ENCODE measurements around the gene TUBB.

TUBB gene

DNA sequence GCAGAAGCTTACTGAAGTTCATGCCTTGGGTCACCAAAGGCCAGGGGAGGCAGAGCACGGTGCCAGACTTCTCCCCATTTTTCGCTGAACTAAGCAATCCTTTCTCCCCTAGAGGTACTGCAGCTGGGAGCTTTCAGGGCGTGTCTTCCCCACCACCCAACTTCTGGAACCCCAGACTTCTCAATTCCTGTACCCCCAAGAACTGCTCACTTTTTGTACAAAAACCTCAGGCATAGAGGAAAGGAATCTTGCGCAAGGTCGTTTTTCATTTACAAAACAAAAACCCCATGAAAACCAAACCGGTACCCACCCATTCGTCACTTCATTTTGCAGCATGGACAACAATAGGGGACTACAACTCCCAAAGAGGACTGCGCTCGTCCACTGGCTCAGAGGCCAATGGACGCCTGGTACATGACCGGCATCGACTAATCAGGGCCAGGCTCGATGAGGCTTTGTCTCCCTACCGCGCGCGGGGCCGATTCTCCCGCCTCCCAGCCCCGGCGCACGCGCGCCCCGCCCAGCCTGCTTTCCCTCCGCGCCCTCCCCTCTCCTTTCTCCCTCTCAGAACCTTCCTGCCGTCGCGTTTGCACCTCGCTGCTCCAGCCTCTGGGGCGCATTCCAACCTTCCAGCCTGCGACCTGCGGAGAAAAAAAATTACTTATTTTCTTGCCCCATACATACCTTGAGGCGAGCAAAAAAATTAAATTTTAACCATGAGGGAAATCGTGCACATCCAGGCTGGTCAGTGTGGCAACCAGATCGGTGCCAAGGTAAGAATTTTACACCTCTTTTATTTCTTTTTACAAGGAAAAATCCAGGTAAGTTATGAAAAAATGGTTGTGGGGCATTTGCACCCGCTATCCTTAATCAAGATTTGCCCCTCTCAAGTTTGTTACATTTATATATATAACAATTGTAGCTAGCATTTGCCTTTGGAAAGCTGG lies at the start of gene TUBB:
TSS of gene TUBB (plus strand) at position 562 of the 947 bp plus-strand sequence. CDS start at position 717, 155 bp downstream.
- peak; percentile 99 for DNase-seq

DNA sequence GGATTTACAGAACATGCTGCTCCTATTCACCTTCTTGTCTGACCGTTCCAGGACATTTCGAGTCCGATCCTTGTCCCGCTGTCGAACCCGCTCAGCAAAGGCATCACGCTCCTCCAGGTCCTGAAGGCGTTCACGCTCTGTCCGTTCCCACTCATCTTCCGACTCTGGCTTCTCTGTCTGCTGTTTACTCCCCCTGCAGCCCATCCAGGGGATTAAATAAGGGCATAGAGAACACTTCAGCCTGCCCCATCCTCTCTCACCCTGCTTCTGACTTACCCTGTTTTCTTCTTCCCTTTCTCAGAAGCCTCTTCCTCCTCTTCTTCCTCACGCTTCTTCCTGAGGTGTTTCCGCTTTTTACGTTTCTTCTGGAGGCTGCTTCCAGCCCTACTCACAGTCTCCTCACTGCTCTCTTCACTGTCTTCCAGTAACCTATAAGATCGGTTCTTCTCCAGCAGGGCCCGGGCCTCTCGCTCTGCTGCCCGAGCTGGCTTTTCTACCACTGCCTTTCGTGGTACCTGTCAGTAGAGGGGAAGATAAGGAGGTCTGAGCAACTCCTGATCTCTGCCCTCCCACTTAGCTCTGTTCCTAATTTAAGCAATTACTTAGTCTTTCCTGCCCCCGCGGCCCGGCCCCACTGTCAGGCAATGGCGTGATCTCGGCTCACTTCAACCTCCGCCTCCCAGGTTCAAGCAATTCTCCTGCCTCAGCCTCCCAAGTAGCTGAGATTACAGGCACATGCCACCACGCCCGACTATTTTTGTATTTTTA lies 49.2 kb upstream of the TUBB start:
- peak; percentile 51 for DNase-seq

DNA sequence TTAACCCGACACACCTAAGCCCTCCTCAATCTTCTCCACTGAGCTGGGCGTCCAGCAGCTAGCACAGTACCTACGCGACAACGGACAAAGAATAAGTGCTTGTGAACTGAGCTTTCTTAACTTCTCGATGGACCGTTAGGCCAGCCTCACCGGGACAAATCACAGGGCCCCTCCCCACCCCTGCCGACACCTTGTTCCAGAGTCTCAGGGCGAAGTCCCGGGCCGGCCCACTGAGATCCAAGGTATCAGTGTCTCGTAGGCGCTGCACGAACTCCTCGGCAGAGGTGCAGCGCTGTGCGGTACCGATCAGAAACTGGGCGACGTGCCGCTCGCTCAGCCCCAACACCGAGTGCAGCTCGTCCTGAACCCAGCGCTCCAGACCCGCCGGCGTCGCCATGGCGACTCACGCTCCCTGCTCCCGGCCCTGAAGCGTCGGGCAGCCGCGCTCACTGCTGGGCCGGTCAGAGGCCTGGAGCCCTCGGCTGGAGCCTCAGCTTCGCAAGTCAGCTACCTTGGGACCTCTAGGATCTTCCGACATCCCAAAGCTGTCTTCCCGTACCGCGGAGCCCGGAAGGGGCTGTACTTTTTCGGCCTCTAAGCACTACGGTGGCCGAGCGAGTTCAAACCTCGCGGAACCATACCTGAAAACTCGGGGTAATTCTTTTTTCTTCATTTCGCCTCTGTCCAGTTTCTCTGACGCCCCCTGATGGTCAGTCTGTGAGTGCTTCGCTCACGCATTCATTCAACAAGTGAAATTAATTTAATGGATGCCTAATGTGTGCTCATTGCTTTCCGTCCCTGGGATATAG lies 47.5 kb upstream of the TUBB start, which contains the start of gene DHX16:
TSS of gene DHX16 (minus strand) at position 562 of the 809 bp plus-strand sequence. CDS start at position 397, 165 bp downstream.
- peak; percentile 98 for DNase-seq

DNA sequence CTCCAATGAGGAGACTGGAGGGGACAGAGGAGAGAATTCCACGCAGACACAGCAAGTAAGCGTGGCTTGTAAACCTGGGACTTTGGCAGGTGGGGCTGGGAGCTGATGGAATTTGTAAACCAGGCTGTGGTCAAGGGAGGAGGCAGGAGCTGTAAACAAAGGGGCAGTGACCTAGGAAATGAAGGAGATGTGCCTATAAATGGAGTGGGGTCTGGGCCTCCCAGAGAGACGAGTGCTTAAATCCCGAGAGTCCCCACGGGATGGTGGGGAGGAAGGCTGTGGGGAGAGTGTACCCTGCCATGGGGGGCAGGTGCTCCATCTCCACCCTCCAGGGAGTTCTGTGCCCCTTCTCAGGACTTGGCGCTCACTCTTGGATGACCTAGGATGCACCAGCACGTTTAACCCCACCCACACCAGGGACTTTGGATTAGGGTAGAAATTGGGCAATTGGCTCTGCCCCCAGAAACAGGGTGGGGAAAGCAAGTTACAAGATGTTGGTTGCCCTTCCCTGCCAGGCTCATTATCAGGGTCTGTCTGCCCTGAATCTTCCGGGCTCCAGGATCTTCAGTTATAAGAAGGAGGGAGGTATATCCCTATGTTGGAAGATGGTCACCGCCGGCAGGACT lies 43.4 kb upstream of the TUBB start:
- no peak for DNase-seq

DNA sequence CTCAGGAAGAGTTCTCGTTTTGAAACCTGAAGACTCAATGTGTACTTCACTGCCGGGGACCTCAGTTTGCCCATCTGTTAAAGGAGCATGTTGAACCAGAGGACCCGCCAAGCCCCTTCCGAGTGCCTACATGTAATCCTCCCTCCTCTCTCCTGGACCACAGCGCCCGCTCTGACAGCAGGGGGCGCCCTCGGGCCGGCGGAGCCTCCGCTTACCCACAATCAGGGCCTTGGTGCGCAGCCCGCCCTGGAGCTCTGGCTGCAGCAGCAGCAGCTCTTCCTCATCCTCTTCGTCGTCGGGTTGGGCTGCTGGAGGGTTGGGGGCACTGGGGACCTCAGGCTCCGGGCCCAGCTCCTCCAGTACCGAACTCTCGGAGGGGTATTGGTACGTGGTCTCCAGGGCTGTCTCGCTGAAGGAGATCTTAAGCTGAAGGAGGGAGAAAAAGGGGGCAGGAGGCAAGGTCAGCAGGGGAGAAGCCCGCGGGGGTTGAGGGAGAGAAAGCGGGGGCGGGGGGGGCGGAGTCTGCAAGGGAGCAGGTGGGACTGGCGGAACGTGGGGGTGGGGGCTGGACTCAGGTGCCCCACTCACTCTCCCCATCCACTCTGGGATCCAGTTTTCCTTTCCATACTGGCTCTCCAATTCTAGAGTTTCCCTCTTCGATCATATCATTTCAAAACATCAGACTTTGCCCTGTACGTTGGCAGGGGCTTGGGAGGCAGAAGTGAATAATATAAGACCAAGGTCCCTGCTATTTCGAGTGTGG lies 41.0 kb upstream of the TUBB start:
- peak; percentile 93 for DNase-seq

DNA sequence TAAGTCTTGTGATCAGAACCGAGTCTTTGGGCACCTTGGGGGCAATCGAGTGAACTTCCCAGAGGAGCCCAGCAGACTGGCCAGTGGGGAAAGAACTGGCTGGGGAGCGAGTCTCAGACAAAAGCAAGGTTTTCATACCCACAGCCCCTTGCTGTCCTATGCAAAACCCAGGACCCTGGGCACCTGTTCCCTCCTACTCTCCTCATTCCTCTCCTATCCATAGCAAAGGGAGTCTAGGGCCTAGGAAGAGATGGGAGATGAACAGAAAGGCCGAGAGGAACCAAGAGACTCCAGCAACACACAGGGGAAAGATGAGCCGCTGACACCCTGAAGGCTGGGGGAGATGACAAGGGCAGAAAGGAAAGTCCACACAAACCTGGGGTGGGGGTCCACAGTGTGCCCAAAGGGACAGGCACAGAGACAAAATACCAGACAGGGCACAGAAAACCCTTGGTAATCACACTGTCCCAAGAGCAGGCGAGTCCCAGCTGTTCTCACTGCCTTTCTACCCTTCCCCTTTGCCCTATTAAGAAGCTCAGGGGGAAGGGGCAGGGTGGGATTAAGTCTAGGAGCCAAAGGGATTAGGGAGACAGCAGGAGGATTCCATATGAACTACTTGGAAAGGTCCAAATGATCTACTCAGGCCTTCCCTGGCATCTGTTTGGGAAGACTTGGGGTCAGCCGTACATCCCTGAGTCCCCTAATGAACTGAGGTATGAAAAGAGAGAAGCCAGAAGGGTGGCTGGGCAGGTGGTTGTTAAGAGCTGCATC lies 40.2 kb upstream of the TUBB start:
- no peak for DNase-seq

DNA sequence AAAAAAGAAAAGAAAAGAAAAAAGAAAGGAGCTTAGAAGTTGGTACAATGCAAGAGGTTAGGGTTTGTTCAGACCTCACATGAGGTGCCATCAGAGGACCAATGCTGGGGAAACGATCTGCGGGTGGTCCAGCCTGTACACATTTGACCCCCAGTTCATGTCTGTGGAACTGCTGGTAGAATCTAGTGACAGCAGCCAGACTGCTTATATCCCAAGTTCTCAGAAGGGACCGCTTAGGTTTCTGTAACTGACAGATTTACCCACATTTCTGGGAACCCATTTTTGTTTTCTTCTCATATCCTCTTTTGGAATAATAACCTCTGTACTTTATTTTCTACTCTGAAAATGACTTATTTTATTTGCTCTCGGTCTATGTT lies 38.4 kb upstream of the TUBB start:
- DNase-seq: no peak

DNA sequence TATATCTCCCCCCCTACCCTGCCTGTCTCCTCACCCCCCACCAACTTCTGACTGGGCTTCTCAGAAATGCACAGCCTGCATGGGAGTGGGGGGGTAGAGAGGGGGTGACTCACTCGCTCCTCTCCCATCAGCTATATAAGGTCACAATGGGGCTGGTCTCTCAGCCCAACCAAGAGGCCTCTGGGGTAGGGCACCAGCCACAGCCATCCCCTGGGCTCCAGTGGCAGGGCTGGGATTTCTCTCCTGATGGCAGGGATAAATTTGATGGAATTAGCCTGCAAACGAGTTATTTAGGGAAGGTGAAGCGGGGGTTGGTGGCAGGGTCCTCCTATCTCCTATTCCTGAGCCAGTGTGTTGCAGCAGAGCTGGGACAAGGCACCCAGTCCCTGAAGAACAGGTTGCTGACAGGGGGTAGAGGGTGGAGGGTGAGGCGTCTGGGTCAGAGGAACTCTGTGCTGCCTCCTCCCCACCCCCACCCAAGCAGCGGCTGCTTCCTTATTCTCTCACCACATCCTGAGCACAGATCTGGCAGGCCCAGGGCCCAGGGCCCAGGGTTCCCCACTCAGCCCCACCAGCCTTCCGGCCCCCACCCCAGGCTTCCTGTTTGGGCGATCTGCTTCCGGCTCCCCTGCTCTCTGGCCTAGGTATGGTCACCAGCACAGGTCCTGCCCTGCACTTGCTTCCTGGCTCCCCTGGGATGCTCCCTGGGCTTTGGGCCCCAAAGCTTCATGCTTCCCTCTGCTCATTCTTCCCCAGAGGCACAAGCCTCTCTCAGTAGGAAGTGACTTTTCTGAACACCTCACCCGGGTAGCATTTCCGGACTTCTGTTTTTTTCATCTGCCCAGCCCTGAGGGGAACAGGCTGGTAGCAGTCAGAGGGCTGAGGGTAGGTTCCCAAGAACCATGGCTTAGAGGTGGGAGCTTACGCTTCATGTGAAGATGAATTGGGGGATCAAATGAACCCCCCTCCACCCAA lies 37.7 kb upstream of the TUBB start:
- DNase-seq: peak; percentile 98

DNA sequence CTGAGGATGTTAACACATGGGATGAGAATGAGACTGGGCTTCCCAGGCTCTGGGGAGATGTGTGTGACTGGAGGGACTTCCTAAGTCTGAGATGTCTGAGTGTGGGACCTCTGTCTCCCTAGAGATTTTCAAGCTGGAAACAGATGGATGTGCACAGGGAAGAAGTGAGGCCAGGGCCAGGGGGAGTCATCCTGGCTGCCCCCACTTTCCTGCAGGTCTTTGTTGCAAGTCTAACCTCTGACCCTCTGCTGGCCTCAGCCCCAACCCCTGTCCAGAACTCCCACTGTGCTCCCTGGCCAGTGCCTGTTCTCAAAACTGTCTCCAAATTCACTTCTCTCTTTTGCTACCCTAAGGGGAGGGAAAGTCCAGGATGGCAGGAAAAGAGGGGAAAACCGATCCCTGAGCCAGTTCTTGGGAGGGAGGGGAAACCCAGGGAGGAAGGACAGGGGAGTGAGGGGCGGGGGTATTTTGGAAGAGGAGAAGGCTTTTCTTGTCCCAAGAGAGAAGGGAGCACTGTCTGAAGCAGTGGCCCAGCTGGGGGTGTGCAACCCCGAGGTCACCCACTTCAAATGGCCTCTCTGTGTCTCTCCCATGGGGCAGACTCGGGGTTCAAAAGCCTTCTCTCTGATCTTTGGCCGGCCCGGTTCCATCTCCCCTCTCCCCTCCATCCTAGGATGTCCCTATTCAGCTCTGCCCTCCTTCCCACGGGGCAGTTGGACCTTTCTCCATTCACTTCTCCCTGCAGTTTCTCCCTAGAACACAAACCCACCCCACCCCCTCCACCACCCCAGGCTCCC lies 36.8 kb upstream of the TUBB start:
- DNase-seq: no peak

DNA sequence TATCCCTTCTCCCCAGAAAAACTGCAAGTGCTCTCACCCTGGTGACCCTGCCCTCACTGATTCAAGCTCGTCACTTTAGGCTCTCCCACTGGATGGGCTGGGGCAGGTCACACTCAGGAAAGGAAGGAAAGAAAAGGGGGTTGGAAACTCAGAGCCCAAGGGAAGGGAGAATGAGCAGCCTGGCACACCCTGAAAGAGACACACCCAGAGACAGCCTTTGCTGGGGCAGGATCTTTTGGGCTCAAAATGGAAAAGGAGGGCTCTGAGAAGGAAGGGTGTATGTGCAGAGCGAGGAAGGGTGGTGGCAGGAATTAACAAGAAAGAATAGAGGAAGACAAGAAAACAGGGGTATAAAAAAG lies 36.2 kb upstream of the TUBB start:
- peak; percentile 35 for DNase-seq

DNA sequence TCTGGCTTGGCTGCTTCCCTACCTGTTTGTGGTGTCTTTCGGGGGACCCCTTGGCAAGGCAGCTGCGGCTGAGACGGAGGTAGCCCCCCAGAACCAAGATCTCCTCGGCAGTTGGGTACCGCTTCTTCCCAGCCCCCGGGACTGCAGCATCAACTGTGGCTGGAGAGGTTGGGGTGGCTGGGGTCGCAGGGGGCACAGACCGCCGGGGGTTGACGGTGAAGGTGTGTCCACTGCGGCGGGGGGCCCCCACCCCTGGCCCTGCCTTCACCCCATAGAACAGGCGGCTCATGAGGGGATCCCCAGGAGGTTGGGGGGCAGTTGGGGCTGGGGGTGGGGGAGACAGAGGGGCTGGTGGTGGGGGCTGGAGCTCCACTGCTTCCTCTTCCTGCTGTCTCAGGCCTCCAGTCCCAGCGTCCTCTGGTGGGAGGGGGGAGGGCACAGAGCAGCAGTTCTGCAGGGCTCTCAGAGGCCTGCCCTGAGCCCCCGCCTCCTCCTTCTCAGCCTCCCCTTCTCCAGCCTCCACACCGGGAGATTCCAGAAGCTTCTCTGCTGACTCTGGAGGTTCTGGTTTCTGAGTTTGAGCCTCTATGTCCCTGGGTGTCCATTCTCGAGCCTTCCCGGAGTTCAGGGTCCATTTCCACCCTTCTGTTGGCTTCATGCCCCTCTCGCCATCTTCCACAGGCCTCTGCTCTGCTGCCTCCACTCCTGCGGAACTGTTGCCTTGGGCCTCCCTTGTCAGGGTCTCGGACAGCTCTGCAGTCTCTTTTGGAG lies 35.6 kb upstream of the TUBB start:
- peak; percentile 86 for DNase-seq

DNA sequence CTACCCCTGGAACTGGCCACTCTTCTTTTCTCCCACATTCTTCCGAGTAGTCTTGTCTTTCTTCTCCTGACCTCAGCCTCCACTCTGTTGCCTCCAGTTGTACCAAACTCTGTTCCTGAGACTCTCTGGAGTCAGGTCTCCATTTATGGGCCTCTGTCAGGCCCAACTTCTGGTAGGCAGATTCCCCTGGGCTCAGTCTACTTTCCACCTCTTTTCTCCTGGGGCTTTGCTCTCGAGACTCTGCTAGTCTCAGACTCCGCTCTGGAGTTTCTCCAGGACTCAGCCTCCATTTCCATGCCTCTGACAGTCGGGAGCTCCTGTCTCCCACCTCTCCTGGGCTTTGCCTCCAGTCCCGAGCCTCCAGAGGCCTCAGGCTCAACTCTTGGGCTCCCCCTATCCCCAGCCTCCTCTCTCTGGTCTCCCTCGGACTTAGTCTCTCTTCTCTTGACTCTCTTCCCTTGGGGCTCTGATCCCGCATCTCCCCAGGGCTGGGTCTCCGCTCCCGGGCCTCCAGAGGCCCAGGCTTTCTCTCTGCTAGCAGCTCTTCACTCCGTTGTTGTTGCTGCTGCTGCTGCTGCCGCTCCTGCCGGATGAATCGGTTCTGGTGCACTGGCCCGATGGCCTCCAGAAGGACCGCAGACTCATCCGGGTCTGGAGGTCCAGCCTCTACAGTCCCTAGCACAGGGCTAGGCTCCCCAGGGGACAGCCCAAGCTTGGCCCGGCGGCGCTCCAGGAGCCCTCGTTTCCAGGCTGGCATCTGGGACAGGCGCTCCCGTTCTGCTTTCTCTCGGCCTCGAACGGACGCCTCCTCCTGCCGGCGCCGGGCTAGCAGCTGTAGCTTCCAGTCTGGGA lies 34.8 kb upstream of the TUBB start:
- peak; percentile 69 for DNase-seq

DNA sequence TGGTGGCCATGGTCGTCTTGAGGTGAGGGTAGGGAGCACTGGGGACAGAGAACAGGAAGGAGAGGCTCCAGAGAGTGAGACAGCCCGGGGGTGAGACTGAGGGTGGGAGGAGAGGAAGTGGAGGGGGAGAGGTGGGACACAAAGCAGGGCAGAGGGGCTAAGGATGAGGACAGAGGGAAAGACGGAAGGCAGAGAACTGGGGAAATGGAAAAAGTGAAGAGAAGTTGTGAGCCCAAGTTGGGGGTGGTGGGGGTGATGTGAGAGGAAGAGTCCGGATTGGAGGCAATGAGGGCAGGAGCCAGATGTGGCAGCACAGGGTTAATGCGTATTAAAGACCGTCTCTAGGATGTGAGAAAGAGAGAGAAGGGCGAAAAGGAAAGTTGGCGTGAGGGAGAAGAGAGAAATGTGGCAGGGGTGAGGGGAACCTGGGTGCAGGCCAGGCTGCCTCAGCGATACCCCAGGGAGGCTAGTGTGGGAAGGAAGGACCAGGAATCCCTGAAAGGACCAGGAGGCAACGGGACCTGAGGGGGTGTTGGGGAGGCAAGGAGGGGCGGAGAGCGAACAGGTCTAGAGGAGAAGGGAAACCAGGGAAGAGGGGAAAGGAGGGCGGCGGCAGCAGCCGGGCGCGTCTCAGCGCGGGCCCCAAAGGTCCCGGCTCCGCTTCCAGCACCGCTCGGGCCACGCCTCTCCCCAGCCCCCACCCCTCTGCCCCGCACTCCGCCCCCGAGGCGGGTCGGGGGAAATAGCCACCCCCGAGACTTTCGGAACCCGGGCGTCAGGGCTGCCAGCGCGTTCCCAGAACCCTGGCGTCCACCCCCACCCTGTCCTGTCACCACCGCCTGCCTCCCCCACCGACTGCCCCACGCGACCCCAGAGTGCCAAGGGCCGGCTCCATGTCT lies 33.9 kb upstream of the TUBB start, which contains the start of gene PPP1R18:
TSS of gene PPP1R18 (minus strand) at position 637 of the 899 bp plus-strand sequence. CDS start at position 10, 627 bp downstream.
- peak; percentile 72 for DNase-seq

DNA sequence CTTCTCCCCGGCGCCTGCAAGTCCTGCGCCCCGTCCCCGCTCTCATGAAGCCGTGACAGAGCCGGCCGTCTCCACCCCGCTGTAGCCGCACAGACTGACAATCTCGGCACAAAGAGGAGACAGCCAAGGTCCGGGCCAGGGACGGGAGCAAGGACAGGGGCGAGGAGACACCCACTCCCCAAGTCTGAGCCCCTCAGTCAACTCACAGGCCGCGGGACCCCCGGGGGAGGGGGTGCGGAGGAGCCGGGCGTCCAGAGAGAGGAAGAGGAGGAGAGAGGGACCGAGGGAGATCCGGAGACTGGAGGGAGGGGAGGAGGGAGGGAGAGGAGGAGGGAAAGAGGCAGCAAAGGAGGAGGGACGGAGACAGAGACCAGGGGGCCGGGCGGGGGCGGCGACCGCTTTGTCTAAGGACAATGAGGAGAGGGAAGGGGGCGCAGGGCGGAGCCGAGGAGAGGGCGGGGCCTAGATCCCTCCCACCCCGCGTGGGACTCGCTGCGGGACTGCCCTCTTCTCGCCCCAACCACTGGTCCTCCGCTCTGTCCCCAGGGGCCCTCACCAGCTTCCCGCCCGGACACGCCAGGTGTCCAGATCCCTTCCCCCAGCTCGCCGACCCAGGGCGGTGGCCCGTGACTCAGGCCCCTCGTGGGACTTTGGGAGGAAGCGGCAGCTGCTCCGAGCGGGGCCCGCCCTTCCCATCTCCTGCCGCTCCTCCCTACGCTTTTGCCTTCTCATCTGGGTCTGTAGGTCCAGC lies 33.1 kb upstream of the TUBB start:
- peak; percentile 90 for DNase-seq

Data from hematopoietic multipotent progenitor cell treated with erythropoietin and hydrocortisone succinate and interleukin-3 and kit ligand, for 4 days (in vitro differentiated cells).